Measurements from ENCODE around the gene NEK7.

NEK7 gene

DNA sequence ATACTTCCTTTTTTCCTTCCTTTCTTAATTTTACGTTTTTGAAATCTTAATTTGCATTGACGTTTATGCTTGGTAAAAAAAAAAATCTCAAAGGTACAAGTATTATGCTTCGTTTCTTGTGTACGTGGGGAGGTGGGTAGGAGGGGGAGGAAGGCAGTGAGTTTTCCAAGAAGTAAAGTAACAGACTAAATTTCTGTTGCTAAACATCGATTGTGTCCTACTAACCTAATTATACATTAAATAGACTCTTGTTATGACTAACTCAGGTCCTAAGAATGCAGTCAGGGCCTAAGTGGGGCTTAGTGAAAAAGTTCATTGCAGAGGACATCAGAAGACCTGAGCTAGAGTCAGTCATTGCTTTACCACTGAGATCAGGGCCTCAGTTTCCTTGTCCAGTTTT is 17.5 kb downstream of the NEK7 start:
- no peak overlapping the region for H3K9ac ChIP-seq
- H3K4me1 ChIP-seq, result peaks cover 8 to 53% (median 13%) of the 10 kb centered on the region in 10 experiments
- H4K20me1 ChIP-seq, result peaks cover 12 to 100% (median 40%) of the 10 kb centered on the region in 11 experiments; a peak in 17 of 22 replicates

GRCh38 chr1:198175423-198176170 is 18.8 kb downstream of the NEK7 start:
- TF ChIP-seq Cebpa-rat (IDR thresholded peaks at IDR 0.05), result no peak
- no peak overlapping the region for H3K27ac ChIP-seq
- peaks cover 16 to 49% (median 25%) of the 10 kb centered on the region in 10 experiments for H3K4me1 ChIP-seq
- peaks cover 0 to 15% (median 7%) of the 10 kb centered on the region in 11 experiments; a peak in 8 of 22 replicates for H3K9me3 ChIP-seq (replicated peaks in 1 of 11)
- no peak overlapping the region for H3K4me3 ChIP-seq
- peaks cover 12 to 100% (median 37%) of the 10 kb centered on the region in 11 experiments; a peak in 17 of 22 replicates for H4K20me1 ChIP-seq
- no peak overlapping the region for H3K9ac ChIP-seq
- H3K27me3 ChIP-seq, result no peaks in the 10 kb centered on the region
- H3K36me3 ChIP-seq, result no peaks in the 10 kb centered on the region
- H3K4me2 ChIP-seq, result no peak overlapping the region

More for the DNA sequence above, 17.5 kb downstream of the NEK7 start:
- no peak overlapping the region for H3K4me3 ChIP-seq
- no peak for TF ChIP-seq Cebpa-rat (IDR thresholded peaks at IDR 0.05)
- H3K4me2 ChIP-seq, result peak overlapping the region in 1 of 11 experiments; percentile 16; a peak in 1 of 22 replicates
- H3K36me3 ChIP-seq, result no peaks in the 10 kb centered on the region
- no peaks in the 10 kb centered on the region for H3K27me3 ChIP-seq
- peaks cover 0 to 15% (median 7%) of the 10 kb centered on the region in 11 experiments; a peak in 8 of 22 replicates for H3K9me3 ChIP-seq (replicated peaks in 1 of 11)
- no peak overlapping the region for H3K27ac ChIP-seq

- peaks cover 0 to 15% (median 7%) of the 10 kb centered on the region in 11 experiments; a peak in 8 of 22 replicates for H3K9me3 ChIP-seq (replicated peaks in 1 of 11)
- H3K4me3 ChIP-seq, result no peak overlapping the region
- H3K9ac ChIP-seq, result no peak overlapping the region
- H3K4me2 ChIP-seq, result no peak overlapping the region
- H3K4me1 ChIP-seq, result peaks cover 16 to 48% (median 23%) of the 10 kb centered on the region in 10 experiments
- no peaks in the 10 kb centered on the region for H3K27me3 ChIP-seq
- TF ChIP-seq Cebpa-rat (IDR thresholded peaks at IDR 0.05), result no peak
- no peak overlapping the region for H3K27ac ChIP-seq
- peaks cover 12 to 100% (median 32%) of the 10 kb centered on the region in 11 experiments; a peak in 17 of 22 replicates for H4K20me1 ChIP-seq
- no peaks in the 10 kb centered on the region for H3K36me3 ChIP-seq
Observed at GRCh38 chr1:198176179-198176578, 19.4 kb downstream of the NEK7 start.

- no peak overlapping the region for H3K4me2 ChIP-seq
- no peaks in the 10 kb centered on the region for H3K36me3 ChIP-seq
- no peak overlapping the region for H3K27ac ChIP-seq
- H3K9me3 ChIP-seq (replicated peaks in 1 of 11), result peaks cover 0 to 15% (median 7%) of the 10 kb centered on the region in 11 experiments; a peak in 8 of 22 replicates
- peaks cover 5 to 100% (median 18%) of the 10 kb centered on the region in 11 experiments; a peak in 17 of 22 replicates for H4K20me1 ChIP-seq
- no peaks in the 10 kb centered on the region for H3K27me3 ChIP-seq
- no peak overlapping the region for H3K4me3 ChIP-seq
- TF ChIP-seq Cebpa-rat (IDR thresholded peaks at IDR 0.05), result no peak
- no peak overlapping the region for H3K9ac ChIP-seq
- peaks cover 9 to 34% (median 14%) of the 10 kb centered on the region in 10 experiments; a peak in 19 of 20 replicates for H3K4me1 ChIP-seq
Observed at GRCh38 chr1:198177546-198177945, 20.7 kb downstream of the NEK7 start.

DNA sequence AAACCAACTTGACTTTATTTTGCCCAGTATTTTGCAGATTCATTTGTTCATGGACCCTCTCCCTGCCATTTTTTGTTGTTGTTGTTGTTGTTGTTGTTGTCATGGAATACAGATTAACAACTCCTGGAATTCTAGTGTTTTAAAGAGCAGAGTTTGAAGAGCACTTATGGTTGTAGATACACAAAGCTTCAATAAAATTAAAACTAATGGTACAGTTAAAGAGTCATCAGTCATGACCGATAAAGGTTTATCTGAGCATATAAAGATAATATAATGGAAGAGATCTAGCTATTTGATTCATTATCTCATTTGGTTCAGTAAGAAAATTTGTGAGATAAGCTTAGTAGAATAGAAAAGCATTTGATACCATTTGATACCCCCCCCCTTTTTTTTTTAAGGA is 21.8 kb downstream of the NEK7 start:
- Histone ChIP-seq H3K4me3 (no peak overlapping the region), H3K4me2 (no peak overlapping the region; a peak in 1 of 22 replicates), H3K4me1 (peaks cover 9 to 28% (median 14%) of the 10 kb centered on the region in 10 experiments; a peak in 19 of 20 replicates), H3K27me3 (no peaks in the 10 kb centered on the region), H3K9ac (no peak overlapping the region), H3K36me3 (no peaks in the 10 kb centered on the region), H3K27ac (peak overlapping the region in 1 of 11 experiments; percentile 54; a peak in 1 of 22 replicates), H3K9me3 (replicated peaks in 1 of 11) (peaks cover 0 to 15% (median 7%) of the 10 kb centered on the region in 11 experiments; a peak in 8 of 22 replicates), H4K20me1 (peaks cover 0 to 100% (median 11%) of the 10 kb centered on the region in 11 experiments; a peak in 11 of 22 replicates)
- TF ChIP-seq Cebpa-rat (IDR thresholded peaks at IDR 0.05), result no peak

DNA sequence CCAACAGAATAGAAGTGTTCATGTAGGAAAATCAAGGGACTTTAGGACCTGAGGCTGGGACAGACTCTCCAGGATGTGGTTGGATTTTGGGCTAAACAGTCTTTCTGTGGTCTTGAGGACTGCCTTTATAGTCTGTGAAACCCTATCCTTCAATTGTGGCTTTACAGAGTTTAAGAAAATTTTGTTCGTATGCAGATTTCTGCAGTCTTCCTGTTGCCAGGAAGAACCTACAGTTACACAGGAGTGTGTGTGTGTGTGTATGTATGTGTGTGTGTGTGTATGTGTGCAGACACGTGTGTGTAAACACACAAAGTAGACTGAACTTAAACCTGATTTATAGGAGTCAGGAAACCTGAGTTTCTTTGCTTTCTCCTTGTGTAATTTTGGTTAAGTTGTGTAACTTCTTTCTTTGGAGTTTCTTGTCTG is 22.8 kb downstream of the NEK7 start:
- H3K4me1 ChIP-seq, result peaks cover 9 to 21% (median 14%) of the 10 kb centered on the region in 10 experiments; a peak in 19 of 20 replicates
- TF ChIP-seq Cebpa-rat (IDR thresholded peaks at IDR 0.05), result no peak
- H3K27me3 ChIP-seq, result no peaks in the 10 kb centered on the region
- H3K4me3 ChIP-seq, result no peak overlapping the region
- H3K36me3 ChIP-seq, result no peaks in the 10 kb centered on the region
- peaks cover 0 to 14% (median 6%) of the 10 kb centered on the region in 11 experiments; a peak in 8 of 22 replicates for H3K9me3 ChIP-seq (replicated peaks in 1 of 11)
- H4K20me1 ChIP-seq, result peaks cover 0 to 100% (median 10%) of the 10 kb centered on the region in 11 experiments; a peak in 11 of 22 replicates
- peak overlapping the region; percentile 42 to 66 (median 55) for H3K4me2 ChIP-seq
- H3K9ac ChIP-seq, result peak overlapping the region in 3 of 11 experiments; percentile 13 to 37 (median 13); a peak in 4 of 22 replicates
- peak overlapping the region in 9 of 11 experiments; percentile 4 to 61 (median 39); a peak in 13 of 22 replicates for H3K27ac ChIP-seq

GRCh38 chr1:198183605-198184004 is 26.8 kb downstream of the NEK7 start:
- TF ChIP-seq Cebpa-rat (IDR thresholded peaks at IDR 0.05), result no peak
- Histone ChIP-seq H3K4me3 (no peak overlapping the region), H3K9me3 (replicated peaks in 1 of 11) (no peaks in the 10 kb centered on the region), H3K27ac (no peak overlapping the region), H3K4me2 (no peak overlapping the region), H3K36me3 (0 out of 22 replicates have a peak, but pooled peaks cover 0 to 11% (median 0%) of the 10 kb centered on the region in 11 experiments), H3K27me3 (no peaks in the 10 kb centered on the region), H4K20me1 (peaks cover 16 to 100% (median 39%) of the 10 kb centered on the region in 11 experiments; a peak in 19 of 22 replicates), H3K4me1 (peaks cover 10 to 22% (median 14%) of the 10 kb centered on the region in 10 experiments; a peak in 19 of 20 replicates), H3K9ac (no peak overlapping the region)

DNA sequence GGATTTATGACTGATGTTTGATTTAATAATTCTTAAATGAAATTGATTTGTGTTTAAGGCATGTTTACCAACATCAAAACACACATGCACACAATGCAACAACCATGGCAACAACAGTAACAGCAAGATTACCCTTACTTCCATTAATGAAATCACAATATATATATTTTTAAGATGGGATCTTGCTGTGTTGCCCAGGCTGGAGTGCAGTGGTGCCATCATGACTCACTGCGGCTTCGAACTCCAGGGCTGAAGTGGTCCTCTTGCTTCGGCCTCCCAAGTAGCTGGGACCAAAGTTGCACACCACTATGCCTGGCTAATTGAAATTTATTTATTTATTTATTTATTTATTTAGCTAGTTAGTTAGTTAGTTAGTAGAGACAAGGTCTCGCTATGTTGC is 27.7 kb downstream of the NEK7 start:
- peaks cover 5 to 18% (median 10%) of the 10 kb centered on the region in 10 experiments; a peak in 19 of 20 replicates for H3K4me1 ChIP-seq
- no peak overlapping the region for H3K4me3 ChIP-seq
- H3K27me3 ChIP-seq, result no peaks in the 10 kb centered on the region
- no peak overlapping the region for H3K4me2 ChIP-seq
- no peak overlapping the region for H3K9ac ChIP-seq
- no peak for TF ChIP-seq Cebpa-rat (IDR thresholded peaks at IDR 0.05)
- H4K20me1 ChIP-seq, result peaks cover 16 to 100% (median 40%) of the 10 kb centered on the region in 11 experiments; a peak in 19 of 22 replicates
- H3K36me3 ChIP-seq, result 0 out of 22 replicates have a peak, but pooled peaks cover 0 to 11% (median 0%) of the 10 kb centered on the region in 11 experiments
- no peaks in the 10 kb centered on the region for H3K9me3 ChIP-seq (replicated peaks in 1 of 11)
- H3K27ac ChIP-seq, result no peak overlapping the region

GRCh38 chr1:198185146-198185545 is 28.3 kb downstream of the NEK7 start:
- no peak overlapping the region for H3K9ac ChIP-seq
- peaks cover 16 to 100% (median 40%) of the 10 kb centered on the region in 11 experiments; a peak in 19 of 22 replicates for H4K20me1 ChIP-seq
- H3K4me1 ChIP-seq, result peaks cover 0 to 12% (median 4%) of the 10 kb centered on the region in 10 experiments; a peak in 9 of 20 replicates
- 0 out of 22 replicates have a peak, but pooled peaks cover 0 to 11% (median 0%) of the 10 kb centered on the region in 11 experiments for H3K36me3 ChIP-seq
- H3K27ac ChIP-seq, result no peak overlapping the region
- H3K9me3 ChIP-seq (replicated peaks in 1 of 11), result no peaks in the 10 kb centered on the region
- H3K27me3 ChIP-seq, result no peaks in the 10 kb centered on the region
- H3K4me2 ChIP-seq, result no peak overlapping the region
- TF ChIP-seq Cebpa-rat (IDR thresholded peaks at IDR 0.05), result no peak
- H3K4me3 ChIP-seq, result no peak overlapping the region
